IMR-90 (cell line): ENCODE data around the gene GLI1. TPM values are rescaled to one million over a fixed set of nuclear protein-coding genes. Genes with fewer than 3 reads are reported as not detected.
A peak's percentile ranks its signal among the peaks of the same experiment; 100 is the strongest.

Experiments used
- ATAC-seq: fragments of 200-7000 bp; cut with Tn5 transposase; 2 replicates; pipeline ENCODE4 v1.9.1; 2020; ENCODE audit warnings: low read depth, mild to moderate bottlenecking, moderate library complexity
- BruUV-seq: library from RNA; stranded (reverse); fragments of 400-500 nt; replicated peaks from 2 replicates; lab custom pipeline; 2021; lab: Mats Ljungman, UMichigan
- CTCF ChIA-PET: fragments of 300-600 bp; formaldehyde crosslinking; extraction: SDS; loops from one replicate; lab custom pipeline; 2021; ENCODE audit warnings: antibody characterized with exemption; lab: Yijun Ruan, JAX
- POLR2A ChIA-PET: fragments of 300-600 bp; sonication (Branson Sonifier 250); formaldehyde crosslinking; loops from one replicate; lab custom pipeline; 2022; ENCODE audit warnings: antibody characterized with exemption; ENCODE audit not compliant: unreplicated experiment; lab: Charles Lee
- DNase-seq: peaks from one replicate; pipeline ENCODE4 v3.0.0; 2013
- H2AFZ ChIP-seq: replicated peaks from 2 replicates; pipeline ENCODE3; 2013; ENCODE audit warnings: low read length, mild to moderate bottlenecking; ENCODE audit not compliant: poor library complexity
- H2AK5ac ChIP-seq: 2 replicates; pipeline ENCODE4 v1.6.1; 2013; ENCODE audit warnings: low read depth, low read length, inconsistent platforms
- H2AK9ac ChIP-seq: replicated peaks from 2 replicates; pipeline ENCODE3; 2013; ENCODE audit warnings: mild to moderate bottlenecking, low read depth, low read length, moderate library complexity; ENCODE audit not compliant: poor library complexity
- H2BK120ac ChIP-seq: 2 replicates; pipeline ENCODE4 v1.6.1; 2013; ENCODE audit warnings: low read depth, low read length, inconsistent platforms
- H2BK15ac ChIP-seq: 3 replicates; pipeline ENCODE4 v1.6.1; 2013; ENCODE audit warnings: low read depth, low read length, inconsistent platforms
- H2BK20ac ChIP-seq: 2 replicates; pipeline ENCODE4 v1.6.1; 2013; ENCODE audit warnings: low read depth, mild to moderate bottlenecking, inconsistent platforms, low read length, moderate library complexity
- H2BK5ac ChIP-seq: 2 replicates; pipeline ENCODE4 v1.6.1; 2013; ENCODE audit warnings: mild to moderate bottlenecking, low read depth, low read length, inconsistent platforms; ENCODE audit not compliant: poor library complexity, severe bottlenecking
- H3K14ac ChIP-seq: replicated peaks from 2 replicates; pipeline ENCODE4 v1.6.1; 2013; ENCODE audit warnings: low read depth, low read length, inconsistent platforms
- H3K18ac ChIP-seq: 2 replicates; pipeline ENCODE4 v1.6.1; 2013; ENCODE audit warnings: low read depth, low read length, control low read depth
- H3K23ac ChIP-seq: 2 replicates; pipeline ENCODE4 v1.6.1; 2013; ENCODE audit warnings: low read depth, low read length, inconsistent platforms
- H3K27ac ChIP-seq: 2 replicates; pipeline ENCODE4 v1.5.1; 2013; ENCODE audit warnings: mild to moderate bottlenecking, control low read depth, low read length; ENCODE audit not compliant: insufficient read depth
- H3K27me3 ChIP-seq: 2 replicates; pipeline ENCODE4 v1.6.1; 2013; ENCODE audit warnings: low read length; ENCODE audit not compliant: control insufficient read depth, insufficient read depth
- H3K36me3 ChIP-seq: 2 replicates; pipeline ENCODE4 v1.6.1; 2013; ENCODE audit warnings: low read length, mixed read lengths; ENCODE audit not compliant: control insufficient read depth, insufficient read depth
- H3K4ac ChIP-seq: 2 replicates; pipeline ENCODE4 v1.6.1; 2013; ENCODE audit warnings: low read depth, low read length, inconsistent platforms
- H3K4me1 ChIP-seq: 2 replicates; pipeline ENCODE4 v1.6.1; 2013; ENCODE audit warnings: low read length, mixed read lengths; ENCODE audit not compliant: control insufficient read depth, insufficient read depth
- H3K4me2 ChIP-seq: 2 replicates; pipeline ENCODE4 v1.6.1; 2013; ENCODE audit warnings: low read depth, mild to moderate bottlenecking, control low read depth, low read length, moderate library complexity
- H3K4me3 ChIP-seq: 2 replicates; pipeline ENCODE4 v1.5.1; 2013; ENCODE audit warnings: low read depth, mild to moderate bottlenecking, control low read depth, low read length, moderate library complexity; ENCODE audit not compliant: insufficient read depth
- H3K56ac ChIP-seq: 2 replicates; pipeline ENCODE4 v1.6.1; 2013; ENCODE audit warnings: low read length, inconsistent platforms; ENCODE audit not compliant: insufficient read depth; ENCODE audit errors: extremely low read depth
- H3K79me1 ChIP-seq, 2 experiments: 2 replicates each; pipeline ENCODE4 v1.6.1; 2013; ENCODE audit warnings: low read length in 2 of 2, inconsistent platforms in 1 of 2, low read depth in 1 of 2
- H3K9ac ChIP-seq: 2 replicates; pipeline ENCODE4 v1.6.1; 2013; ENCODE audit warnings: low read depth, low read length, control low read depth
- H3K9me1 ChIP-seq: 2 replicates; pipeline ENCODE4 v1.6.1; 2013; ENCODE audit warnings: low read length, inconsistent platforms; ENCODE audit not compliant: insufficient read depth
- H3K9me3 ChIP-seq: 2 replicates; pipeline ENCODE4 v1.6.1; 2013; ENCODE audit warnings: low read length; ENCODE audit not compliant: control insufficient read depth, insufficient read depth
- H4K20me1 ChIP-seq: 2 replicates; pipeline ENCODE4 v1.6.1; 2013; ENCODE audit warnings: low read length, inconsistent platforms; ENCODE audit not compliant: insufficient read depth
- H4K5ac ChIP-seq: 2 replicates; pipeline ENCODE4 v1.6.1; 2013; ENCODE audit warnings: mild to moderate bottlenecking, low read depth, low read length, control low read depth
- H4K8ac ChIP-seq, 2 experiments: 2 replicates each; pipeline ENCODE4 v1.6.1; 2013; ENCODE audit warnings: low read depth in 2 of 2, low read length in 2 of 2, control low read depth in 1 of 2, inconsistent platforms in 1 of 2
- H4K91ac ChIP-seq: 2 replicates; pipeline ENCODE4 v1.6.1; 2013; ENCODE audit warnings: low read depth, low read length, inconsistent platforms; ENCODE audit not compliant: insufficient read depth
- BHLHE40 ChIP-seq: fragments of 150-350 bp; IDR thresholded peaks from 2 replicates; pipeline ENCODE4 v1.6.1; 2016; ENCODE audit warnings: mild to moderate bottlenecking, low read depth, low read length
- CEBPB ChIP-seq: IDR thresholded peaks from 2 replicates; pipeline ENCODE4 v1.6.1; 2012; ENCODE audit warnings: low read depth, low read length, improper control_type of control experiment
- CHD1 ChIP-seq: IDR thresholded peaks from 2 replicates; pipeline ENCODE4 v1.6.1; 2012; ENCODE audit warnings: low read depth, low read length, improper control_type of control experiment
- CTCF ChIP-seq: conservative IDR thresholded peaks from 2 replicates; pipeline ENCODE4 v1.5.1; 2012; ENCODE audit warnings: mild to moderate bottlenecking, low read depth, low read length, improper control_type of control experiment
- ELK1 ChIP-seq: fragments of 150-350 bp; IDR thresholded peaks from 2 replicates; pipeline ENCODE4 v1.6.1; 2016; ENCODE audit warnings: low read depth, mild to moderate bottlenecking, low read length, moderate library complexity, borderline replicate concordance
- FOS ChIP-seq: fragments of 150-350 bp; IDR thresholded peaks from 2 replicates; pipeline ENCODE4 v1.6.1; 2016; ENCODE audit warnings: low read depth, low read length
- MAFK ChIP-seq: IDR thresholded peaks from 2 replicates; pipeline ENCODE4 v1.6.1; 2012; ENCODE audit warnings: low read depth, low read length, improper control_type of control experiment
- MAZ ChIP-seq: IDR thresholded peaks from 2 replicates; pipeline ENCODE4 v1.6.1; 2012; ENCODE audit warnings: low read depth, mild to moderate bottlenecking, low read length, improper control_type of control experiment, moderate library complexity, borderline replicate concordance
- NFE2L2 ChIP-seq: fragments of 150-350 bp; IDR thresholded peaks from 2 replicates; pipeline ENCODE4 v1.6.1; 2016; ENCODE audit warnings: low read depth, mild to moderate bottlenecking, low read length
- RAD21 ChIP-seq: IDR thresholded peaks from 2 replicates; pipeline ENCODE4 v1.6.1; 2012; ENCODE audit warnings: low read length, improper control_type of control experiment
- RCOR1 ChIP-seq: IDR thresholded peaks from 2 replicates; pipeline ENCODE4 v1.6.1; 2012; ENCODE audit warnings: mild to moderate bottlenecking, low read length, improper control_type of control experiment; ENCODE audit not compliant: insufficient replicate concordance
- RFX5 ChIP-seq: IDR thresholded peaks from 2 replicates; pipeline ENCODE4 v1.8.0; 2012; ENCODE audit warnings: low read depth, mild to moderate bottlenecking, low read length, moderate library complexity
- SMC3 ChIP-seq: fragments of 150-350 bp; IDR thresholded peaks from 2 replicates; pipeline ENCODE4 v1.6.1; 2016; ENCODE audit warnings: low read depth, mild to moderate bottlenecking, antibody characterized with exemption, low read length, moderate library complexity
- USF2 ChIP-seq: fragments of 150-350 bp; IDR thresholded peaks from 2 replicates; pipeline ENCODE4 v1.6.1; 2017; ENCODE audit warnings: mild to moderate bottlenecking, antibody characterized with exemption, low read length, low read depth
- WGBS, 2 experiments: methylation state at CpG; one replicate each; pipeline versions ENCODE4 v1.1.5 to v1.1.7; 2013; ENCODE audit warnings: missing lambda C conversion rate in 2 of 2; ENCODE audit not compliant: insufficient read length in 1 of 2; ENCODE audit errors: extremely low coverage in 2 of 2; 5-methylcytosine and 5-hydroxymethylcytosine counted together
- dilution Hi-C: fragments of 300-500 bp; cut with HindIII; formaldehyde crosslinking; loops from one replicate; pipeline ENCODE4 v1.14.3; 2018; ENCODE audit warnings: low sequenced_read_pairs; ENCODE audit not compliant: unreplicated experiment
- in situ Hi-C: fragments of 300-500 bp; cut with MboI; formaldehyde crosslinking; loops from 3 replicates; pipeline ENCODE4 v1.14.3; 2019; ENCODE audit warnings: low sequenced_read_pairs, inconsistent platforms, mixed read lengths
- intact Hi-C: fragments of 100-400 bp; cut with micrococcal nuclease; formaldehyde crosslinking; loops from 2 replicates; pipeline ENCODE4 v1.10.0; 2022
- polyA plus RNA-seq, 3 experiments: library from polyadenylated mRNA; depleted of rRNA; stranded (reverse); fragments of >200 nt; gene quantifications; 2 replicates each; pipeline ENCODE4 v1.2.3, GENCODE V29; 2012; ENCODE audit warnings: low replicate concordance in 1 of 3
- total RNA-seq: library from RNA; depleted of rRNA; stranded (reverse); fragments of >200 nt; gene quantifications from 2 replicates; pipeline ENCODE4 v1.2.3, GENCODE V29; 2012

GLI1 gene
- total and polyA plus RNA-seq, 2 of the 4 experiments (the other 2 are of a cell fraction), result 1.3 to 3.8 TPM

GRCh38 chr12:57456145-57456700 is 3.4 kb upstream of the GLI1 start:
- peak overlapping the region; percentile 19; the same call in 1 of the 2 replicates for H3K4me2 ChIP-seq
- TF ChIP-seq RAD21 (peak; percentile 35), RCOR1 (no peak), CTCF (peak; percentile 50), MAZ (no peak), CHD1 (no peak), USF2 (no peak), ELK1 (no peak), BHLHE40 (no peak), RFX5 (no peak), MAFK (no peak), FOS (no peak), CEBPB (no peak), SMC3 (peak; percentile 23; the same call in 1 of the 2 replicates), NFE2L2 (no peak)

More at GRCh38 chr12:57456145-57456700, 3.4 kb upstream of the GLI1 start:
- Histone ChIP-seq H4K91ac (peak overlapping the region; percentile 88; the same call in 1 of the 2 replicates), H3K79me1 (peaks cover 0 to 15% of the 10 kb centered on the region in 2 experiments; a peak in 1 of 4 replicates), H3K4ac (peak overlapping the region; percentile 92), H2BK5ac (no peak overlapping the region), H3K9ac (no peak overlapping the region), H2BK15ac (no peak overlapping the region; the same call in 2 of the 3 replicates), H2BK20ac (peak overlapping the region; percentile 76; the same call in 1 of the 2 replicates), H3K9me3 (no peaks in the 10 kb centered on the region), H3K18ac (no peak overlapping the region; the same call in 1 of the 2 replicates), H3K9me1 (peaks cover 26% of the 10 kb centered on the region), H3K23ac (no peak overlapping the region), H4K20me1 (no peaks in the 10 kb centered on the region), H2AK9ac (peak overlapping the region; percentile 92), H2AFZ (peak overlapping the region; percentile 84), H4K8ac (peak overlapping the region; percentile 83 to 85; a peak in 2 of 4 replicates), H3K27me3 (no peaks in the 10 kb centered on the region), H2AK5ac (peak overlapping the region; percentile 89; the same call in 1 of the 2 replicates), H3K56ac (no peak overlapping the region), H3K27ac (no peak overlapping the region), H3K36me3 (no peaks in the 10 kb centered on the region), H4K5ac (peak overlapping the region; percentile 3; the same call in 1 of the 2 replicates), H3K4me3 (no peak overlapping the region), H3K4me1 (peaks cover 36% of the 10 kb centered on the region), H3K14ac (peak overlapping the region; percentile 89), H2BK120ac (peak overlapping the region; percentile 82)
- POLR2A ChIA-PET, result no interaction called here
- in situ Hi-C loops (no loop called here), intact Hi-C loops (loop anchor here (5.0 kb wide), 1 partner anchor 236 kb away; the partner anchor contains the start of gene OS9), dilution Hi-C loops (no loop called here)
- CTCF ChIA-PET, result interaction anchor here (1.0 to 1.4 kb wide), 2 partner anchors 14 to 18 kb away, joined by 3 read pairs; no protein-coding TSS in a partner anchor
- BruUV-seq, result no TSS peak
- 47% methylated on average over 4 of the region's 15 CpGs; no CpG with 5 or more reads in 1 of the 2 experiments for WGBS, 2 experiments
- DNase-seq (peak; percentile 44), ATAC-seq (no peak)
